ENCODE measurements around the gene STAG2. TPM values are rescaled to one million over a fixed set of nuclear protein-coding genes. Genes with fewer than 3 reads are reported as not detected.
"Not testable (repeated sequence)": the region's sequence is repeated elsewhere in the genome, so short reads cannot be mapped to it uniquely, and the experiment has no call there.

Gene STAG2
- total RNA-seq, 1 donor from 2014 or later = 70.7 TPM

DNA sequence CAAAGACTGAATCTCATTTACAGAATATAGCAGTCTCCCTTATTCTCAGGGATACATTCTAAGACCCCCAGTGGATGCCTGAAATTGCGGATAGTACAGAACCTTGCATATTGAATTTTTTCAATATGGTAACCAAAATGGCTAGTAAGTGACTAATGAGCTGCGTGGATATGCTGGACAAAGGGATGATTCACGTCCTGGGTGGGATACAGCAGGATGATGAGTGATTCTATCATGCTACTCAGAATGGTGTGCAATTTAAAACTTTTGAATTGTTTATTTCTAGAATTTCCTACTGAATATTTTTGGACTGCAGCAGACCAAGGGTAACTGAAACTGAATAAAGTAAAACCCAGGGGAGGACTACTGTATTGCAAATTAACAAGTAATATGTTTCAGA is 66.7 kb downstream of the STAG2 start:
- H3K36me3 Mint-ChIP-seq (ENCODE audit: low read depth) = peaks cover 3% of the 10 kb centered on the region
- H3K9me3 Mint-ChIP-seq = no peaks in the 10 kb centered on the region
- no peak for DNase-seq (ENCODE audit: low read depth, low spot score)
- no peaks in the 10 kb centered on the region for H3K27me3 Mint-ChIP-seq (ENCODE audit: low read depth)
- no peak overlapping the region for H3K27ac Mint-ChIP-seq (ENCODE audit: unreplicated experiment)
- no peaks in the 10 kb centered on the region for H3K4me1 Mint-ChIP-seq
- TF ChIP-seq, protein P1, sequence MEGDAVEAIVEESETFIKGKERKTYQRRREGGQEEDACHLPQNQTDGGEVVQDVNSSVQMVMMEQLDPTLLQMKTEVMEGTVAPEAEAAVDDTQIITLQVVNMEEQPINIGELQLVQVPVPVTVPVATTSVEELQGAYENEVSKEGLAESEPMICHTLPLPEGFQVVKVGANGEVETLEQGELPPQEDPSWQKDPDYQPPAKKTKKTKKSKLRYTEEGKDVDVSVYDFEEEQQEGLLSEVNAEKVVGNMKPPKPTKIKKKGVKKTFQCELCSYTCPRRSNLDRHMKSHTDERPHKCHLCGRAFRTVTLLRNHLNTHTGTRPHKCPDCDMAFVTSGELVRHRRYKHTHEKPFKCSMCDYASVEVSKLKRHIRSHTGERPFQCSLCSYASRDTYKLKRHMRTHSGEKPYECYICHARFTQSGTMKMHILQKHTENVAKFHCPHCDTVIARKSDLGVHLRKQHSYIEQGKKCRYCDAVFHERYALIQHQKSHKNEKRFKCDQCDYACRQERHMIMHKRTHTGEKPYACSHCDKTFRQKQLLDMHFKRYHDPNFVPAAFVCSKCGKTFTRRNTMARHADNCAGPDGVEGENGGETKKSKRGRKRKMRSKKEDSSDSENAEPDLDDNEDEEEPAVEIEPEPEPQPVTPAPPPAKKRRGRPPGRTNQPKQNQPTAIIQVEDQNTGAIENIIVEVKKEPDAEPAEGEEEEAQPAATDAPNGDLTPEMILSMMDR (conservative IDR thresholded peaks at IDR 0.05) = no peak
- no peak overlapping the region for H3K4me3 Mint-ChIP-seq

DNA sequence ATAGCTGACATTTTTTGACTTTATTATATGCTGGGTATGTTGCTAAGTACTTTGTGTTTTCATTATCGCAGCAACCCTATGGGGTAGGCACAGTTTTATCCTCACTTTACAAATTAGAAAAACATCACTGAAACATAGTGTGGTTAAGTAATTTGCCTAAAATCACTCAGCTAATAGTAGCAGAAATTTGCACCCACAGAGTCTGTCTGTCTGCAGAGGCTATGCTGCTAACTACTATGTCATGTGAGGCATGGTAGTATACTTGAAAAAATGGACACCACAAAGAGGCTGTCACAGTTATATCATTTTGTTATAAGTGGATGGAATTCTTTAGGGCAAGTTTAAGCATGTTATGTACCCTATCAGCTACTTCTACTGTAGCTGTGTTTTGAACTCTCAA is 69.0 kb downstream of the STAG2 start:
- TF ChIP-seq, protein P1 (conservative IDR thresholded peaks at IDR 0.05) = no peak
- H3K27ac Mint-ChIP-seq (ENCODE audit: unreplicated experiment) = no peak overlapping the region
- H3K36me3 Mint-ChIP-seq (ENCODE audit: low read depth) = peaks cover 3% of the 10 kb centered on the region
- H3K27me3 Mint-ChIP-seq (ENCODE audit: low read depth) = no peaks in the 10 kb centered on the region
- DNase-seq (ENCODE audit: low read depth, low spot score) = no peak
- H3K4me1 Mint-ChIP-seq = no peaks in the 10 kb centered on the region
- no peak overlapping the region for H3K4me3 Mint-ChIP-seq
- H3K9me3 Mint-ChIP-seq = no peaks in the 10 kb centered on the region

DNA sequence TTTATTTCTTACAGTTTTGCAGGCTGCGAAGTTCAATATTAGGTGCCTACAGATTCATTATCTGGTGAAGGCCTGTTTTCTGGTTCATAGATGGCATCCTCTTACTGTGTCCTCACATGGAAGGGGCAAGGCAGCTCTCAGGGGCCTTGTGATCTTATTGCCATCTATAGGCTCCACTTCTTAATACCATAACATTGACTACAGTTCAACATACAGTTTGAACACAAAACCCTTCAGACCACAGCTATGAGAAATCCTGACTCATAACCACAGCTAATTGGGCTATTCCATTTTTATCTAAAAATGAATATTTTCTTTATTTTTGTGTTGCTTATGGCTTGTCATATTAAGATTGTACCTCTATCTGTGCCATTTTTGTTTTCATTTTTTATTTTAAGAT is 72.3 kb downstream of the STAG2 start:
- H3K9me3 Mint-ChIP-seq = no peaks in the 10 kb centered on the region
- H3K4me1 Mint-ChIP-seq = no peaks in the 10 kb centered on the region
- H3K27ac Mint-ChIP-seq (ENCODE audit: unreplicated experiment) = no peak overlapping the region
- no peaks in the 10 kb centered on the region for H3K27me3 Mint-ChIP-seq (ENCODE audit: low read depth)
- TF ChIP-seq, protein P1 (conservative IDR thresholded peaks at IDR 0.05) = no peak
- H3K36me3 Mint-ChIP-seq (ENCODE audit: low read depth) = peaks cover 3% of the 10 kb centered on the region
- no peak for DNase-seq (ENCODE audit: low read depth, low spot score)
- H3K4me3 Mint-ChIP-seq = no peak overlapping the region

DNA sequence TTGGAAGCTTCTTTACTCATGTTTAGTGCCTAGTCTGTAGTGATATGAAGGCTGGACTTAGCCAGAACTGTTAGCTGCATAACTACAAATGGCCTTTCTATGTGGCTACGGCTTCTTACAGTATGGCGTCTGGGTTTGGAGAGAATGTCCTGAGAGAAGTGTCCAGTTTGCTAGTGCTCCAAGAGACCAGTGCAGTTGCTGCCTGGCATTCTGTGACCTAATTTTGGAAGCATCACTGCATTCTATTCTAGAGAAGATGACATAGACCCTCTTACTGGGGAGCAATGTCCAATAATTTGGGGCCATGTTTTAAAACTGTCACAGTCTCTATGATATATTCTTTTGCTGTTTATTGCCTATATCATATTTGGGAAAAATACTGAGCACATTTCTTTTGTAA is 74.2 kb downstream of the STAG2 start:
- TF ChIP-seq, protein P1 (conservative IDR thresholded peaks at IDR 0.05) = no peak
- H3K27me3 Mint-ChIP-seq (ENCODE audit: low read depth) = no peaks in the 10 kb centered on the region
- DNase-seq (ENCODE audit: low read depth, low spot score) = no peak
- H3K36me3 Mint-ChIP-seq (ENCODE audit: low read depth) = peaks cover 3% of the 10 kb centered on the region
- H3K4me3 Mint-ChIP-seq = no peak overlapping the region
- no peaks in the 10 kb centered on the region for H3K4me1 Mint-ChIP-seq
- no peaks in the 10 kb centered on the region for H3K9me3 Mint-ChIP-seq
- H3K27ac Mint-ChIP-seq (ENCODE audit: unreplicated experiment) = no peak overlapping the region

DNA sequence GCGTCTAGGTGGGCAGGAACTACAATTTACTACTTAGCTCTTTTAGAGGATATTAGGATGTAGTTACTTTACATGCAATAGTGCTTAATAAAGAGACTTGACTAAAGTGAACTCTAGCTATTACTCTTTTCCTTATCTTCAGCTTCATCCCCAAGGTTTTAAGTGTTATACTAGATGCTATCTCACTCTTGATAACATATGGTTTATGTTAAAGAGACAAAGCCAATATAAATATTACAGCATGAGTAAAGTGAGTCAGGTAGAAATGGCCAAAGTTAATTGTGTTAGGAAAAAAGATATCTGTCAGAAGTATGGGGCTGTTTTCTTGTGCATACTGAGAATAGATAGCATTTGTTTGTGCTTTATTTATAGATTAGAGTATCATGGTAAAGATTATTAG is 80.5 kb downstream of the STAG2 start:
- TF ChIP-seq, protein P1 (conservative IDR thresholded peaks at IDR 0.05) = no peak
- DNase-seq (ENCODE audit: low read depth, low spot score) = no peak
- H3K9me3 Mint-ChIP-seq = no peaks in the 10 kb centered on the region
- H3K27me3 Mint-ChIP-seq (ENCODE audit: low read depth) = no peaks in the 10 kb centered on the region
- no peaks in the 10 kb centered on the region for H3K4me1 Mint-ChIP-seq
- no peak overlapping the region for H3K4me3 Mint-ChIP-seq
- peaks cover 4% of the 10 kb centered on the region for H3K36me3 Mint-ChIP-seq (ENCODE audit: low read depth)
- no peak overlapping the region for H3K27ac Mint-ChIP-seq (ENCODE audit: unreplicated experiment)

DNA sequence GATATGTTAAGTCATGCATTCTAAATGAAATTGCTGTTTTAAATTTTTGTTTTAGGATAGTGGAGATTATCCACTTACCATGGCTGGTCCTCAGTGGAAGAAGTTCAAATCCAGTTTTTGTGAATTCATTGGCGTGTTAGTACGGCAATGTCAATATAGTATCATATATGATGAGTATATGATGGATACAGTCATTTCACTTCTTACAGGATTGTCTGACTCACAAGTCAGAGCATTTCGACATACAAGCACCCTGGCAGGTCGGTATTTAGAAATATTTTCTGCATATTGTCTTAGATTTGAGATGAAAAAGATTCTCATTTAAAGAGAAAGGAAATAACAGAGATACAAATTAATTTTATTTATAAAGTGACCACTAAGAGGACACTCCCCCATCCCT is 83.6 kb downstream of the STAG2 start:
- Mint-ChIP-seq H3K27me3 (ENCODE audit: low read depth) (no peaks in the 10 kb centered on the region), H3K36me3 (ENCODE audit: low read depth) (peaks cover 4% of the 10 kb centered on the region), H3K9me3 (no peaks in the 10 kb centered on the region), H3K4me3 (no peak overlapping the region), H3K4me1 (no peaks in the 10 kb centered on the region), H3K27ac (ENCODE audit: unreplicated experiment) (no peak overlapping the region)
- TF ChIP-seq, protein P1 (conservative IDR thresholded peaks at IDR 0.05) = no peak
- no peak for DNase-seq (ENCODE audit: low read depth, low spot score)

DNA sequence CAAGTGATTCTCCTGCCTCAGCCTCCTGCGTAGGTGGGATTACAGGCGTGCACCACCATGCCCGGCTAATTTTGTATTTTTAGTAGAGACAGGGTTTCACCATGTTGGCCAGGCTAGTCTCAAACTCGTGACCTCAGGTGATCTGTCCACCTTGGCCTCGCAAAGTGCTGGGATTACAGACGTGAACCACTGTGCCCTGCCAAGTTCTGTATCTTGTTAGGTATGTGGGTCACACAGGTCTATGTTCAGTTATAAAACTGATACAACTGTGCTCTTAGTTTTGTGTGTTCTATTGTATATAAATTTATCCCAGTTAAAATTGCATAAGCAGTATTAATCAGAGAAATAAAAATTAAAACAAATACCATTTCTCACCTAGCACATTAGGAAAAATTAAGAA is 122.9 kb downstream of the STAG2 start:
- H3K27ac Mint-ChIP-seq (ENCODE audit: unreplicated experiment); H3K4me1 Mint-ChIP-seq; H3K27me3 Mint-ChIP-seq (ENCODE audit: low read depth); DNase-seq (ENCODE audit: low read depth, low spot score); H3K4me3 Mint-ChIP-seq; H3K9me3 Mint-ChIP-seq: not testable (repeated sequence)
- peaks cover 17% of the 10 kb centered on the region for H3K36me3 Mint-ChIP-seq (ENCODE audit: low read depth)
